Activated CD4-positive, alpha-beta T cell treated with anti-CD3 and anti-CD28 coated beads for 1 hour (primary cell): ENCODE measurements around the gene ZFYVE27.
"Not testable (repeated sequence)": the region's sequence is repeated elsewhere in the genome, so short reads cannot be mapped to it uniquely, and the experiment has no call there.

Experiments used
- DNase-seq: peaks from one replicate; pipeline ENCODE4 v3.0.0-alpha.2; 2020

Gene ZFYVE27

GRCh38 chr10:97736902-97737769 lies at the start of gene ZFYVE27:
Gene ZFYVE27 (plus strand): TSS chr10:97737128. CDS start chr10:97738478, 1,350 bp downstream.
- DNase-seq: peak; percentile 93

GRCh38 chr10:97687785-97688781 lies 48.8 kb upstream of the ZFYVE27 start:
- DNase-seq: no peak

- DNase-seq: no peak
These were observed 47.3 kb upstream of the ZFYVE27 start for GRCh38 chr10:97689559-97690020.

- no peak for DNase-seq
These were observed 46.8 kb upstream of the ZFYVE27 start for GRCh38 chr10:97690133-97690532.

- not testable (repeated sequence) for DNase-seq
These were observed 38.8 kb upstream of the ZFYVE27 start for GRCh38 chr10:97698072-97698655.

- DNase-seq: no peak
These were observed 35.4 kb upstream of the ZFYVE27 start for GRCh38 chr10:97701438-97702069.

GRCh38 chr10:97703398-97704067 lies 33.4 kb upstream of the ZFYVE27 start:
- DNase-seq: no peak

- no peak for DNase-seq
These were observed 32.6 kb upstream of the ZFYVE27 start for GRCh38 chr10:97704341-97704740.

- DNase-seq: no peak
These were observed 31.8 kb upstream of the ZFYVE27 start for GRCh38 chr10:97705006-97705670.

GRCh38 chr10:97707134-97707861 lies 29.6 kb upstream of the ZFYVE27 start:
- no peak for DNase-seq

- DNase-seq: no peak
These were observed 28.8 kb upstream of the ZFYVE27 start for GRCh38 chr10:97708167-97708566.

GRCh38 chr10:97708976-97709946 lies 27.7 kb upstream of the ZFYVE27 start:
- no peak for DNase-seq

GRCh38 chr10:97711640-97712572 lies 25.0 kb upstream of the ZFYVE27 start:
- DNase-seq: no peak

- DNase-seq: no peak
These were observed 23.5 kb upstream of the ZFYVE27 start, which contains the start of gene MARVELD1 for GRCh38 chr10:97713339-97713825. Gene MARVELD1 (plus strand): TSS chr10:97713730. CDS start chr10:97713877, 147 bp downstream.

- DNase-seq: peak; percentile 32
These were observed 23.0 kb upstream of the ZFYVE27 start for GRCh38 chr10:97713826-97714400.

- no peak for DNase-seq
These were observed 22.3 kb upstream of the ZFYVE27 start for GRCh38 chr10:97714401-97715258.
